ENCODE data around the gene HECTD1. TPM values are rescaled to one million over a fixed set of nuclear protein-coding genes. Genes with fewer than 3 reads are reported as not detected.

Gene HECTD1
- total RNA-seq, 2 experiments from 2014 or later, result 105 to 117 TPM

GRCh38 chr14:31051023-31051422 is 156.6 kb downstream of the HECTD1 start:
- Mint-ChIP-seq H3K27me3 (no peaks in the 10 kb centered on the region), H3K4me3 (no peak overlapping the region), H3K27ac (no peak overlapping the region), H3K9me3 (no peaks in the 10 kb centered on the region), H3K4me1 (peaks cover 3% of the 10 kb centered on the region), H3K36me3 (no peaks in the 10 kb centered on the region)
- POLR2A ChIA-PET, result no interaction called here
- ATAC-seq (ENCODE audit: low read depth) (no peak), DNase-seq (no peak)

Other genes starting within 250 kb of the HECTD1 start
- gene AP4S1, start 182.1 kb downstream of the HECTD1 start, total RNA-seq, result 10 to 100 TPM in 1 of 2 experiments, 1 to 10 TPM in 1; 8.9 to 10.2 TPM
- 10 to 100 TPM; 21.8 to 24.1 TPM for gene STRN3, start 181.4 kb downstream of the HECTD1 start, total RNA-seq
- gene HEATR5A, start 212.8 kb upstream of the HECTD1 start, total RNA-seq, result 10 to 100 TPM in 1 of 2 experiments, 1 to 10 TPM in 1; 9.4 to 11.5 TPM
- 10 to 100 TPM; 16.7 to 18.1 TPM for gene DTD2, start 249.7 kb upstream of the HECTD1 start, total RNA-seq

Data from activated naive CD8-positive, alpha-beta T cell treated with anti-CD3 and anti-CD28 coated beads, Interleukin-2, amount 10 ng/mL, durations not matched to agents 7 days and 5 days (primary cell).